ENCODE data around the gene ARHGEF10L. TPM values are rescaled to one million over a fixed set of nuclear protein-coding genes. Genes with fewer than 3 reads are reported as not detected.

The ARHGEF10L gene
- total RNA-seq, 2 donors from 2014 or later = 81.4 to 93.1 TPM

- no peak for TF ChIP-seq POLR2A (IDR thresholded peaks at IDR 0.05)
- no peak for TF ChIP-seq CTCF (IDR thresholded peaks at IDR 0.05)
- no peak for DNase-seq
- WGBS, 2 donors = 79 to 85% methylated on average over 3 to 4 of the region's 4 CpGs
Measured at GRCh38 chr1:17710889-17711576, 171.5 kb downstream of the ARHGEF10L start.

GRCh38 chr1:17711577-17711910 lies 172.0 kb downstream of the ARHGEF10L start:
- H3K4me1 ChIP-seq = no peaks in the 10 kb centered on the region
- no peak overlapping the region for H3K4me3 ChIP-seq
- no peaks in the 10 kb centered on the region for H3K27me3 ChIP-seq
- no peaks in the 10 kb centered on the region for H3K36me3 ChIP-seq (replicated peaks in 1 of 2; ENCODE audit: insufficient read depth in 1 of 2, low read depth in 2 of 2)
- no peak for TF ChIP-seq POLR2A (IDR thresholded peaks at IDR 0.05)
- TF ChIP-seq CTCF (IDR thresholded peaks at IDR 0.05) = no peak
- intact Hi-C loops (cut with DNase I) = no loop called here
- no peak for DNase-seq
- no peaks in the 10 kb centered on the region for H3K9me3 ChIP-seq
- no peak overlapping the region for H3K27ac ChIP-seq
- no peak for ATAC-seq

More at GRCh38 chr1:17710889-17711576, 171.5 kb downstream of the ARHGEF10L start:
- Histone ChIP-seq H3K27me3 (no peaks in the 10 kb centered on the region), H3K36me3 (replicated peaks in 1 of 2; ENCODE audit: insufficient read depth in 1 of 2, low read depth in 2 of 2) (no peaks in the 10 kb centered on the region), H3K9me3 (no peaks in the 10 kb centered on the region), H3K27ac (no peak overlapping the region), H3K4me1 (no peaks in the 10 kb centered on the region), H3K4me3 (no peak overlapping the region)
- ATAC-seq = no peak
- intact Hi-C loops (cut with DNase I) = no loop called here

GRCh38 chr1:17711941-17712340 lies 172.4 kb downstream of the ARHGEF10L start:
- no peak for TF ChIP-seq POLR2A (IDR thresholded peaks at IDR 0.05)
- no peak for TF ChIP-seq CTCF (IDR thresholded peaks at IDR 0.05)
- intact Hi-C loops (cut with DNase I) = no loop called here
- H3K4me3 ChIP-seq = no peak overlapping the region
- no peak for DNase-seq
- no peaks in the 10 kb centered on the region for H3K36me3 ChIP-seq (replicated peaks in 1 of 2; ENCODE audit: insufficient read depth in 1 of 2, low read depth in 2 of 2)
- WGBS, 2 donors = 91 to 92% methylated on average over 5 of the region's 5 CpGs
- ATAC-seq = no peak
- H3K9me3 ChIP-seq = no peaks in the 10 kb centered on the region
- no peaks in the 10 kb centered on the region for H3K4me1 ChIP-seq
- no peaks in the 10 kb centered on the region for H3K27me3 ChIP-seq
- no peak overlapping the region for H3K27ac ChIP-seq

GRCh38 chr1:17713993-17714392 lies 174.5 kb downstream of the ARHGEF10L start:
- Histone ChIP-seq H3K4me3 (no peak overlapping the region), H3K27ac (no peak overlapping the region), H3K27me3 (no peaks in the 10 kb centered on the region), H3K9me3 (no peaks in the 10 kb centered on the region), H3K36me3 (replicated peaks in 1 of 2; ENCODE audit: insufficient read depth in 1 of 2, low read depth in 2 of 2) (no peaks in the 10 kb centered on the region), H3K4me1 (no peaks in the 10 kb centered on the region)
- intact Hi-C loops (cut with DNase I) = no loop called here
- DNase-seq = no peak
- TF ChIP-seq POLR2A (IDR thresholded peaks at IDR 0.05) = no peak
- TF ChIP-seq CTCF (IDR thresholded peaks at IDR 0.05) = no peak
- WGBS, 2 donors = 64 to 70% methylated on average over 5 of the region's 5 CpGs
- ATAC-seq = no peak
